Measurements from ENCODE around the gene MICU2.

The MICU2 gene

GRCh38 chr13:21638319-21639282 is 34.6 kb upstream of the MICU2 start:
- no peak overlapping the region for H2BK120ac ChIP-seq (ENCODE audit: low read depth, low read length)
- H4K8ac ChIP-seq (ENCODE audit: low read depth, low read length), result no peak overlapping the region
- H3K14ac ChIP-seq (ENCODE audit: low read length), result no peak overlapping the region
- no peak overlapping the region for H3K9ac ChIP-seq (ENCODE audit: low read depth, low read length, poor library complexity)
- H3K79me1 ChIP-seq (ENCODE audit: low read depth, low read length), result no peaks in the 10 kb centered on the region
- no peak overlapping the region for H2BK15ac ChIP-seq (ENCODE audit: low read length)
- H2AFZ ChIP-seq (ENCODE audit: low read length), result peak overlapping the region; percentile 7
- H2BK5ac ChIP-seq (ENCODE audit: low read length), result no peak overlapping the region
- H3K23ac ChIP-seq (ENCODE audit: low read depth, low read length, poor library complexity), result no peak overlapping the region
- H3K36me3 ChIP-seq (replicated peaks in 1 of 2; ENCODE audit: control insufficient read depth in 2 of 2, insufficient read depth in 2 of 2, low read length in 2 of 2), result no peaks in the 10 kb centered on the region
- H4K91ac ChIP-seq (ENCODE audit: low read depth, low read length, poor library complexity), result no peak overlapping the region
- H3K27me3 ChIP-seq (ENCODE audit: control insufficient read depth in 3 of 3, insufficient read depth in 3 of 3, low read depth in 1 of 3, low read length in 3 of 3), result no peaks in the 10 kb centered on the region
- peak; percentile 35 for DNase-seq (ENCODE audit: low spot score)
- no peaks in the 10 kb centered on the region for H3K9me3 ChIP-seq (replicated peaks in 1 of 2; ENCODE audit: control insufficient read depth in 2 of 2, insufficient read depth in 1 of 2, low read depth in 1 of 2, low read length in 2 of 2)
- WGBS, 2 donors (ENCODE audit: extremely low coverage in 2 of 2, insufficient read length in 2 of 2, insufficient replicate concordance in 1 of 2), result no CpG with 5 or more reads among the region's 6 CpGs
- H3K4me3 ChIP-seq (ENCODE audit: low read length in 2 of 2), result no peak overlapping the region
- no peak overlapping the region for H3K4me2 ChIP-seq (ENCODE audit: insufficient read depth, low read length, poor library complexity, severe bottlenecking)
- H3K4me1 ChIP-seq (ENCODE audit: control insufficient read depth in 2 of 2, insufficient read depth in 1 of 2, low read depth in 1 of 2, low read length in 2 of 2), result peaks cover 0 to 13% of the 10 kb centered on the region in 2 donors
- no peak overlapping the region for H3K4ac ChIP-seq (ENCODE audit: low read length)
- H2AK5ac ChIP-seq (ENCODE audit: low read depth, low read length), result no peak overlapping the region
- H3K27ac ChIP-seq (replicated peaks; ENCODE audit: low read length), result peak overlapping the region; percentile 63
- H2BK12ac ChIP-seq (ENCODE audit: low read length), result no peak overlapping the region
- no peak overlapping the region for H3K18ac ChIP-seq (ENCODE audit: low read length)

- no peak overlapping the region for H2BK15ac ChIP-seq (ENCODE audit: low read length)
- no CpG with 5 or more reads among the region's 13 CpGs for WGBS, 2 donors (ENCODE audit: extremely low coverage in 2 of 2, insufficient read length in 2 of 2, insufficient replicate concordance in 1 of 2)
These were observed 33.3 kb upstream of the MICU2 start for GRCh38 chr13:21637296-21637695.

GRCh38 chr13:21636656-21637055 is 32.7 kb upstream of the MICU2 start:
- Histone ChIP-seq H3K23ac (ENCODE audit: low read depth, low read length, poor library complexity) (no peak overlapping the region), H3K4me3 (ENCODE audit: low read length in 2 of 2) (no peak overlapping the region), H2AFZ (ENCODE audit: low read length) (no peak overlapping the region), H3K18ac (ENCODE audit: low read length) (no peak overlapping the region), H3K9me3 (replicated peaks in 1 of 2; ENCODE audit: control insufficient read depth in 2 of 2, insufficient read depth in 1 of 2, low read depth in 1 of 2, low read length in 2 of 2) (no peaks in the 10 kb centered on the region), H4K91ac (ENCODE audit: low read depth, low read length, poor library complexity) (no peak overlapping the region), H2BK120ac (ENCODE audit: low read depth, low read length) (no peak overlapping the region), H3K4me2 (ENCODE audit: insufficient read depth, low read length, poor library complexity, severe bottlenecking) (no peak overlapping the region), H3K79me1 (ENCODE audit: low read depth, low read length) (no peaks in the 10 kb centered on the region), H3K4me1 (ENCODE audit: control insufficient read depth in 2 of 2, insufficient read depth in 1 of 2, low read depth in 1 of 2, low read length in 2 of 2) (peaks cover 0 to 13% of the 10 kb centered on the region in 2 donors), H3K36me3 (replicated peaks in 1 of 2; ENCODE audit: control insufficient read depth in 2 of 2, insufficient read depth in 2 of 2, low read length in 2 of 2) (no peaks in the 10 kb centered on the region), H3K4ac (ENCODE audit: low read length) (no peak overlapping the region), H3K14ac (ENCODE audit: low read length) (no peak overlapping the region), H3K27me3 (ENCODE audit: control insufficient read depth in 3 of 3, insufficient read depth in 3 of 3, low read depth in 1 of 3, low read length in 3 of 3) (no peaks in the 10 kb centered on the region), H4K8ac (ENCODE audit: low read depth, low read length) (no peak overlapping the region), H2AK5ac (ENCODE audit: low read depth, low read length) (no peak overlapping the region), H3K27ac (replicated peaks; ENCODE audit: low read length) (no peak overlapping the region), H3K9ac (ENCODE audit: low read depth, low read length, poor library complexity) (no peak overlapping the region), H2BK12ac (ENCODE audit: low read length) (no peak overlapping the region), H2BK5ac (ENCODE audit: low read length) (no peak overlapping the region), H2BK15ac (ENCODE audit: low read length) (no peak overlapping the region)
- no peak for DNase-seq (ENCODE audit: low spot score)
- WGBS, 2 donors (ENCODE audit: extremely low coverage in 2 of 2, insufficient read length in 2 of 2, insufficient replicate concordance in 1 of 2), result no CpG with 5 or more reads among the region's 3 CpGs

More at GRCh38 chr13:21637296-21637695, 33.3 kb upstream of the MICU2 start:
- Histone ChIP-seq H4K91ac (ENCODE audit: low read depth, low read length, poor library complexity) (no peak overlapping the region), H3K14ac (ENCODE audit: low read length) (no peak overlapping the region), H3K4me3 (ENCODE audit: low read length in 2 of 2) (peak overlapping the region in 1 of 2 donors; percentile 1), H3K36me3 (replicated peaks in 1 of 2; ENCODE audit: control insufficient read depth in 2 of 2, insufficient read depth in 2 of 2, low read length in 2 of 2) (no peaks in the 10 kb centered on the region), H2BK120ac (ENCODE audit: low read depth, low read length) (no peak overlapping the region), H2BK5ac (ENCODE audit: low read length) (no peak overlapping the region), H2AK5ac (ENCODE audit: low read depth, low read length) (no peak overlapping the region), H3K79me1 (ENCODE audit: low read depth, low read length) (no peaks in the 10 kb centered on the region), H3K27me3 (ENCODE audit: control insufficient read depth in 3 of 3, insufficient read depth in 3 of 3, low read depth in 1 of 3, low read length in 3 of 3) (no peaks in the 10 kb centered on the region), H3K4me2 (ENCODE audit: insufficient read depth, low read length, poor library complexity, severe bottlenecking) (no peak overlapping the region), H3K9me3 (replicated peaks in 1 of 2; ENCODE audit: control insufficient read depth in 2 of 2, insufficient read depth in 1 of 2, low read depth in 1 of 2, low read length in 2 of 2) (no peaks in the 10 kb centered on the region), H4K8ac (ENCODE audit: low read depth, low read length) (no peak overlapping the region), H3K9ac (ENCODE audit: low read depth, low read length, poor library complexity) (no peak overlapping the region), H2AFZ (ENCODE audit: low read length) (no peak overlapping the region), H3K4me1 (ENCODE audit: control insufficient read depth in 2 of 2, insufficient read depth in 1 of 2, low read depth in 1 of 2, low read length in 2 of 2) (peaks cover 0 to 13% of the 10 kb centered on the region in 2 donors), H2BK12ac (ENCODE audit: low read length) (no peak overlapping the region), H3K23ac (ENCODE audit: low read depth, low read length, poor library complexity) (no peak overlapping the region), H3K18ac (ENCODE audit: low read length) (no peak overlapping the region), H3K4ac (ENCODE audit: low read length) (no peak overlapping the region), H3K27ac (replicated peaks; ENCODE audit: low read length) (no peak overlapping the region)
- DNase-seq (ENCODE audit: low spot score), result no peak

- Histone ChIP-seq H2AFZ (ENCODE audit: low read length) (no peak overlapping the region), H2BK5ac (ENCODE audit: low read length) (no peak overlapping the region), H3K18ac (ENCODE audit: low read length) (no peak overlapping the region), H3K79me1 (ENCODE audit: low read depth, low read length) (no peaks in the 10 kb centered on the region), H4K91ac (ENCODE audit: low read depth, low read length, poor library complexity) (no peak overlapping the region), H3K4ac (ENCODE audit: low read length) (no peak overlapping the region), H2BK120ac (ENCODE audit: low read depth, low read length) (no peak overlapping the region), H2AK5ac (ENCODE audit: low read depth, low read length) (no peak overlapping the region), H3K9me3 (replicated peaks in 1 of 2; ENCODE audit: control insufficient read depth in 2 of 2, insufficient read depth in 1 of 2, low read depth in 1 of 2, low read length in 2 of 2) (peaks cover 0 to 7% of the 10 kb centered on the region in 2 donors), H3K4me2 (ENCODE audit: insufficient read depth, low read length, poor library complexity, severe bottlenecking) (no peak overlapping the region), H4K8ac (ENCODE audit: low read depth, low read length) (no peak overlapping the region), H3K27me3 (ENCODE audit: control insufficient read depth in 3 of 3, insufficient read depth in 3 of 3, low read depth in 1 of 3, low read length in 3 of 3) (no peaks in the 10 kb centered on the region), H2BK12ac (ENCODE audit: low read length) (no peak overlapping the region), H2BK15ac (ENCODE audit: low read length) (no peak overlapping the region), H3K4me3 (ENCODE audit: low read length in 2 of 2) (no peak overlapping the region), H3K23ac (ENCODE audit: low read depth, low read length, poor library complexity) (no peak overlapping the region), H3K9ac (ENCODE audit: low read depth, low read length, poor library complexity) (no peak overlapping the region), H3K4me1 (ENCODE audit: control insufficient read depth in 2 of 2, insufficient read depth in 1 of 2, low read depth in 1 of 2, low read length in 2 of 2) (no peaks in the 10 kb centered on the region), H3K36me3 (replicated peaks in 1 of 2; ENCODE audit: control insufficient read depth in 2 of 2, insufficient read depth in 2 of 2, low read length in 2 of 2) (no peaks in the 10 kb centered on the region), H3K27ac (replicated peaks; ENCODE audit: low read length) (no peak overlapping the region), H3K14ac (ENCODE audit: low read length) (no peak overlapping the region)
- no peak for DNase-seq (ENCODE audit: low spot score)
These were observed 28.2 kb upstream of the MICU2 start for GRCh38 chr13:21632196-21632595.
